OCI-M1 (cell line): ENCODE measurements around the gene PDZD7.
"Not testable (repeated sequence)": the region's sequence is repeated elsewhere in the genome, so short reads cannot be mapped to it uniquely, and the experiment has no call there.

Source experiments
- DNase-seq: peaks from one replicate; lab custom pipeline; 2025; lab: John Stamatoyannopoulos, UW

PDZD7 gene

DNA sequence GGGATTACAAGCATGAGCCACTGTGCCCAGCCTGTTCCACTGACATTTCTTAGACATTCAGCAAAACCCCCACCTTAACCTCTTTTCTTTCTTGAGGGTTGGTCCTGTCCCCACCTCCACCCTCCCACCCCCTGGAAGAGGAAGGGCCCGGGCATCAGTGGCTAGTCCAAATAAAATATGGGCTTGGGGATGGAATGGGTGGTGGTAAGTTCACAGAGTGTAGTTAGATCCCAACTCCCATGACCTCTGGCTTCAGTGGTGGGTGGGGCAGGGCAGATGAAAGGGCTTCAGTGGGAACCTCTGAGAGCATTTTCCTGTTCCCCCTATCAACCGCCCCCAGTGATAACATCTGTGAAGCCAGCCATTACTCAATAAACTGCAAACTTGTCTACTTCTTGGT, 9.9 kb upstream of the PDZD7 start:
- DNase-seq = no peak

DNA sequence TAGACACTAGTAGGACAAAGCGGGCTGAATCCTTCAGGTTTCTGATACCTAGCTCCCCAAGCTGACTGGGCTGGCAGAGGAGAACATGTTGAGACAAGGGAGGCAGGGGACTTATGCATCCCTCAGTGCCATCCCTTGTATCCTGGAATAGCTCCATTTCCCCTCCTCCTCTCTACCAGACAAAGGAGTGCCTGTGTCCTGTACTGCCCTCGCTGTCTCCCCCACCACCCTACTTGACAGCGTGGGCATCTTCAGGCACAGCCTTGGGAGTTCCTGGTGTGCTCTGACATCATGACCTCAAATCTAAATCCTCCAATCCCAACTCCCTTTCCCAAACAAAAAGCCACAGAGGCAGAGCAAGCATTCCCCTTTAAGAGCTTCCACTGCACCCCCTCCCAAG, 9.1 kb upstream of the PDZD7 start:
- no peak for DNase-seq

DNA sequence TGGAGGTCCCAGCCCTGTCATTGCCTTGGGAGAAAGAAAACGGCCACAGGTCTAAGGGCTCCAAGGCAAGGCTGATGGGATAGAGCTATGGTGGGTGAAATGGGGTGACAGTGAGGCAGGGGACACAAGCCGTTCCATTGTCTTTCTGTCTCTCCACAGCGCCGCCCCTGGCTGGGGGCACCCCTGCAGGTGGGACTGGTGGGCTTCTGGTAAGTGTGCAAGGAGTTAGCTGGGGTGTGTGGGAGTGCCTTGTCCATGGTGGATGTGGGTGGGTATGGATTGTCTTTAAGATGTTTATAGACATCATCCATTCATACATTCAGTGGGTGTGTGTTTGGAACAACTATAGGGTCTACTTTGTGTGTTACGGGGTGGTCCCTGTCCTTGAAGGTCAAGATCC, 7.6 kb upstream of the PDZD7 start:
- no peak for DNase-seq

DNA sequence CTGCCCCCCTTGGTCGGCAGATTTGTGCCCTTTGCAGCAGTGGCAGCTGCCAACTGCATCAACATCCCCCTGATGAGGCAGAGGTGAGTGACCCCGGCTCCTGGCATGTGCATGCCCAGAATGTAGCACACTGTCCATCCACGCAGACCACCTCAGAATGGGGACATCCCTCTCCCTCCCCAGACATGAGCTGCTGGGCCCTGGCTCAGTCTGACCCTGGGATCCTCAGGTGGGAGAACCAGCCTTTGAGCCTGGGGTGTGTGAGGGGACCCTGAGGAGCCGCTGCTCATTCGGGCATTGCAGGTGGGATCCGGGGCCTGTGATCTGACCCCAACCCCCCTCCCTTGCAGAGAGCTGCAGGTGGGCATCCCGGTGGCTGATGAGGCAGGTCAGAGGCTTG, 5.8 kb upstream of the PDZD7 start:
- DNase-seq = no peak

DNA sequence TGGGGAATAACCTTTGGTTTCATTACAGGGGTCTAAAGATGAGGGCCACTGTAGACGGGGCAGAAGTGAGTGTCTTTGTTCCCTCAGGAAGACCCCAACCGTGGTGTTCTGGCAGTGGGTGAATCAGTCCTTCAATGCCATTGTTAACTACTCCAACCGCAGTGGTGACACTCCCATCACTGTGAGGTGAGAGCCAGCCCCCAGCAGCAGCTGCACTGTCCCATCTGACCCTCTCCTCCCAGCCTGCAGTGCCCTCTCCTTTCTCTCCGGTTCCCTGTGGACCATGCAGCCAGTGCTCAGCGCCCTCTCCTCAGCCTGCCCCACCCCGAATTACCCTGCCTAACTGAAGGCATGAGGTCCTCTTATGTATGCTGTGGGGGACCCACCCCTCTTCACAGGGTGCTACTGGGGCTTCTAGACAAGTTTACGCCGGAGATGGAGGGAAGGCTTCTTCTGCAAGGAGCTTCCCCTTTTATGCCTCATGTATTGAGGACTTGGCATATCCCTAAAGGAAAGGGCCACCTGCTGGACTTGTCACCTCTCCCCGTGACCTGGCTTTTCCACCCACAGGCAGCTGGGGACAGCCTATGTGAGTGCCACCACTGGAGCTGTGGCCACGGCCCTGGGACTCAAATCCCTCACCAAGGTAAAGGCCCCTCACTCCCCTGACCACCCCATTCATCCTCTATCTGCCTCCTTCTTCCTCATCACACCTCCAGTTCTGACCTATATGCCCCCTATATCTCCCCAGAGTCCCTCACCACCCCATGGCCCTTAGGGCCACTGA, 5.2 kb upstream of the PDZD7 start:
- DNase-seq = no peak

DNA sequence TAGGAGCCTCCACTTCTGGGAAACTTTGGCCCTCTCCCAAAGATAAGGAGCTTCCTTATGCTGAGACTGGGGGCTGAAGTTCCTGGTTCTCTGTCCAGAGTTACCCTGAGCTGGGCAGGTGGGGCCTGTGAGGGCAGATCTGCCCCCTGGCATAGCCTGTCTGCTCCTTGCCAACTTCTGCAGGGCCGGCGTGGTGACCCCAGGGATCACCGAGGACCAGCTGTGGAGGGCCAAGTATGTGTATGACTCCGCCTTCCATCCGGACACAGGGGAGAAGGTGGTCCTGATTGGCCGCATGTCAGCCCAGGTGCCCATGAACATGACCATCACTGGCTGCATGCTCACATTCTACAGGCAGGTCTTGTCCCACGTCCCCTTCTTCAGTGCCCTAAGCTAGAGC, 4.4 kb upstream of the PDZD7 start:
- DNase-seq = no peak

DNA sequence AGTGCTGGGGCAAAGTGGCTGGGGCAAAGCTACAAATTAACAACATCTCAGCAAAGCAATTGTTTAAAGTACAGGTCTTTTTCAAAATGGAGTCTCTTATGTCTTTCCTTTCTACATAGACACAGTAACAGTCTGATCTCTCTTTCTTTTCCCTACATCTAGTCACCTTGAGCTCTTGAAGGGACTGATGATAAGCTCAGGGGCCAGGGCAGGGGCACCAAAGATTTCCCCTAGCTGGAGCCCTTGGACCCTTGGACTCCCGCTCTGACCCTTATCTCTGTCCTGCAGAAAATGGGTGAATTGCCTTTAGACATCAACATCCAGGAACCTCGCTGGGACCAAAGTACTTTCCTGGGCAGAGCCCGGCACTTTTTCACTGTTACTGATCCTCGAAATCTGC, 3.5 kb upstream of the PDZD7 start:
- not testable (repeated sequence) for DNase-seq

DNA sequence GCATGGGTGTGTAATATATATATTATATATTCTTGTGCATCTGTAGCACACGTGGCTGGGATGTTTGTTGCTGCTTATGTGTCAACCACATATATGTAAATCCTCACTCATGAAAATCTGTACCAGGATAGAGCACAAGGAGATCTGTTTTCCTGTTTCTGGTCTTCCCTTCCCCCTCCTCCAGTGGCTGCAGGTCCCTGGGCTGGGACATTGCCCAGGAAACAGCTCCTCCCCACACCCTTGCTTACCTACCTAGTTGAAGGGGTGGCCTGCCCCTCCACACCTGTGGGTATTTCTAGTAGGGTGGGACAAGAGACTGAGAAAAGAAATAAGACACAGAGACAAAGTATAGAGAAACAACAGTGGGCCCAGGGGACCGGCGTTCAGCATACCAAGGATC, 2.3 kb upstream of the PDZD7 start:
- DNase-seq = no peak

DNA sequence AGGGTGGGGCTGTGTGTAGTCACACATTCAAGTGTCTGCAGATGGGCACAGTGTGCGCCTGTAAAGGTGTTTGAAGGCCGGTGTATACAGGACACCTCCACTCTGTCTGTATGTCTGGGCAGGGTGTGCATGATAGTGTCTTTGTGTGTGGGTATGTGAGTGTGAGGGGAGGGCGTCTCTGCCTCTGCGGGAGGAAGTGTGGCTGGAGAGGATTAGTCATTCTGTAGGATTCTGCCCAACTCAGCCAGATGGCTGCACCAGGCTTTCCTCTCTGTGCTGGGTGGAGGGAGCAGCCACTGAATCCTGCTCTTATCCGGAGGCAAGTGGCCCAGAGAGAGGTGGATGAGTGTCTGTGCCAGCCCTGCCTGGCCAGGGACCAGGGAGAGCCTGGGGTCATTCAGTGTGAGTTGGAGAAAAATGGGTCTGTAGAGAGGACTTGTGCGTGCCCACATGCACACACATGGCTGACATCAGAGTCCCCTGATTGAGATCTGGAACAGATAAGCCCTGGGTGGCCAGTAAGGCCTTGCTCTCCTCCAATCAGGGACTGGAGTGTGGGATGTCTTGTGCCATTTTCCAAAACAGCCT, 1.8 kb upstream of the PDZD7 start:
- peak; percentile 84 for DNase-seq

DNA sequence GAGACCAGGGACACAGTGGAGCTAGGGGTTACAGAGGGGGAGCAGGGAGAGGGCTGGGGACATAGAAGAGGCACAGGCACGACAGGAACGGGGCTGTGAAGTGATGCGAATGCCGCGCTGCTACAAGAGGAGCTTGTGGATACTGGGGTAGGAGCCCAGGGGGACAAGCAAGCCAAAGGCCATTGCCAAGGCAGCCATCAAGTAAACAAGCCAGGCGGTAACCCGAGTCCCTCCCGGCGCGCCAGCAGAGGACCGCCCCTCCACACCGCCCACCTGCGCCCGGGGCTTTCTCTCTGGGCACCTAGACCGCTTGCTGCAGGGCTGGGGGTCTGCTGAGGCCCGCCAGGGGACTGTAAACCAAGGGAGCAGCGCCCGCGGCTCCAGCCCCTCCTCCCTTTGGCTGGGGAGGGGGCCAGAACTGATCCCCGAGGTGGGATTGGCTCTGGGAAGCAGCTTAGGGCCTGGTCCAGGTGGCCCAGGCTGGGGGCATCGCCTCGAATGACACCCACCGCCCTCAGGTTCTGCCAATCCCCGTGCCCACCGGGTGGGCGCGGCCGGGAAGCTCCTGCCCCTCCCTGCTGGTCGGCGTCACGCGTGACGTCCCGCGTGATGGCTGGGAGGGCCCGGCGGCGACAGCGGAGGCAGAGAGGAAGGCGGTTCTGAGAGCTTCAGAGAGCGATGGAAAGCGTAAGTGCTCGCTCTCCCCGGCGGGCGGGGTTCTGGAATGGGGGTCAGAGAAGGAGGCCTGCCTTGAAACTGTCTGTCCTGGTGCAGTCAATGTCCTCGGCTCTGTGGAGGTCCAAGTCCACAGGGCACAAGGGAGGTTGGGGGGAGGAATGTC, 1.1 kb upstream of the PDZD7 start:
- peak; percentile 78 for DNase-seq

DNA sequence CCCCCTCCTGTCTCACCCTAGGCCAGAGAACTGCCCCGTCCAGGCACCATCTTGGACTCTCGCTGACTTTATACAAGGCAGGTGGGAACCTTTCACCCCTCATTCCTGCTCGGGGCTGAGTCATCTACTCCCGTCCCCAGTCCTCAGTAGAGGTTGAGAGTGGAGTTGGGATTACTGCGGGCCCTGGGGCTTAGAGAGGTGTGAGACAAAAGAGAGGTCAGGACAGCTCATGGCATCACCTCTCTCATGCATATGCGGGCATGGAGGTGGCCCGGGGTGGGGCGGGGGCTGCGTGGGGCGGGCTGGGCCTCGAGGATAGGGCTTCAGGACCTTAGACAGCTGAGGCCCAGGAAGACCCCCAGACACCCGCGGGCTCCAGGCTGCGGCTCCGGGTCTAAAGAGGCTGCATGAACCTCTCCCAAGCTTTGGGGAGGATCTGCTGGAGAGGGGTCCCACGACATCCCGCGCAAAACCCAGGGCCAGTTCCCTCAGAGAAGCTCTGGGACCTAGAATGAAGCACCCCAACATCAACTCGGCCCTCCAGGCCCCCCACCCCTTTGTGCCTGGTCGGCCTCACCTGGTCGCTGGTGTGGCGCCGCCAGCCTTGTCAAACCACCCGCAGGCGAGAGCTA, 317 bp downstream of the PDZD7 start:
- DNase-seq = no peak

DNA sequence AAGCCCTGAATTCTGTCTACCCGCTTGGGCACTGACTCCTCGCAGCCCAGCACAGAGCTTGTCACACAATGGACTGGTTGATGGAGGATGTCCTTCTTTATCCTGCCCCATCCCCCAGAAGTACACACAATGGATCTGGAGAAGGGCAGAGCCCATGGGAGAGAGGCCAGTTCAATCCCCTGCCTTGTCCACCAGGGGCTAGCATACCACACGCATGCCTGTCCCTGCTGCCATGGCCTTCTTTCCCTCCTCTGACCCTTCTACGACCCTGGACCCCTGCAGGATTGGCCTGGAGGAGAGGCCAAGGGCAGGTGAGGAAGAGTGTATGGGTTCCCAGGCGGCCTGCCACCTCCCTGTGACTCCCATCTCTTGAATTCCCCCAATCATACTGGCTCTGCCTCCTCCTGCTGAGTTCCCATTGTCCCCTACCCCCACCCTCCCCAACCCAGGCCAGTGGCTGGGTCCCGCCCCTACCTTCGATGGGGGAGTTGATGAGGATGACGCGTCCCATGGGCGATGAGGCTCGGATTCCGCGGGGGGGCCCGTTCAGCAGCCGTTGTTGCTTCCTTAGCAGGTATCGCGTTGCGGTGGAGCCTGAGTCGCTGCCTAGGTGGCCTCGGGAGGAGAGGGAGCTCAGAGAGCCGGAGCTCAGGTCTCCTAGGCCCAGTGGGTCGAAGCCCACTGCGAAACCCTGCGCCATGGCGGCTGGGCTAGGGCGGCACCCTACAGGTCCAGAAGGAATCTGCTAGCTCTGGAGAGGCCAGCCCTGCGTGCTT, 1.2 kb downstream of the PDZD7 start:
- no peak for DNase-seq

DNA sequence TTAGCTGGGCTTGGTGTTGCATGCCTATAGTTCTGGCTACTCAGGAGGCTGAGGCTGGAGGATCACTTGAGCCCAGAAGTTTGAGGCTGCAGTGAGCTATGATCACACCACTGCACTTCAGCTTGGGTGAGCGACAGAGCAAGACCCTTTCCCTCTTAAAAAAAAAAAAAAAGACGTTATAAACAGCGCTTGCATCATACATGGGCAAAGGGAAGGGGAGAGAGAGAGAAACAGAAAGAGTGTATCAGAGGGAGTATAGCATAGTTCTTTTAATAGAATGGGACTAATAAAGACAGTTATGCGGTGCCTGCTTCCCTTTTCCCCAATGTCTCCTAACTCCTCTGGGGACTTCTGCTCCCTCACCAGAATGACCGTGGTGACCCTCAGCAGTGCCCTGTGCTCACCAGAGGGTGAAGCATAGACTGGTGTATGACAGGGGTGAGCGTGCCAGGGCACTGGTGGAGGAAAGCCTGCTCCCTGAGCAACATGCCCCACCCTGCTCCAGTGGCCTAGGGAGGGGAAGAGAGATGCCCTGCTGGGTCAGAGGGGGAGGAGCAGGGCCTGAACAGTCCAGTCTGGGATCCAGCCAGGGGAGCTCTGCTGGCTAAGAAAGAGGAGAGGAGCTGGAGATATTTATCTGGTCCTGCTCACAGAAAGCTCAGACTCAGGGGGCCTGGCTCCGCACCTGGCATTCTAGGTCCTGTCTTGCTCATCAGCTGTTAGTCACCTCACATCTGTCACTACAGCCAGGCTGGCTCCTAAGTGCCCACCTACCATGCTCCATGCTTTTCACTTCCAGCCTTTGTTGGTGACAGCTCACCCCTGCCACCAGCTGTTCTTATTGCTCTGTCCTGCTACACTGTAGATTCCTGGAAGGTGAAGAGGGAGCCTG, 2.2 kb downstream of the PDZD7 start:
- peak; percentile 35 for DNase-seq

DNA sequence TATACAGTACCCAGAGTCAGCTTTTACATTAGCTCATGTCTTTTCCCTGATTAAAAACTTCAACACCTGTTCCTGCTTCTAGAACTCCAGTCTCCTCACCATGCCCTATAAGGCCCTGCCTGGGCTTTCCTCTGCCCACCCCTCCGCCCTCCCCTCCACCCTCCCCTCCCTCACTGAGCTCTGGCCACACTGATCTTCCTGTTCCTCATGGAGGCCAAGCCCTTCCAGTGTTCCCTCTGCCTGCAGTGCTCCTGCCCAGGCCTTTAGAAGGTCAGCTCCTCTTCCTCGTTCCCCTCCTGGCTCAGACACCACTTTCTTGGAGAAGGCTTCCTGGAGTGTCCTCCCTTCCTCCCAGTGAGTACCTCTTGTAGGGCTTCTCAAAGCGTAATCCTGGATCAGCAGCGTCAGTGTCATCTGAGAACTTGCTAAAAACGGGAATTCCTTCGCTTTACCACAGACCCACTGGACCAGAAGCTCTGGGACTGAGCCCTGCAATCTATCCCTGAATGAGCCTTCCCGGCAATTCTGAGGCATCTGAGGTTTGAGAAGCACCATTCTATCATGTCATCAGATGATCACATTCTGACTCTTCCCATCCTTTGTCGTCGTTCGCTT, 3.7 kb downstream of the PDZD7 start:
- DNase-seq = no peak

DNA sequence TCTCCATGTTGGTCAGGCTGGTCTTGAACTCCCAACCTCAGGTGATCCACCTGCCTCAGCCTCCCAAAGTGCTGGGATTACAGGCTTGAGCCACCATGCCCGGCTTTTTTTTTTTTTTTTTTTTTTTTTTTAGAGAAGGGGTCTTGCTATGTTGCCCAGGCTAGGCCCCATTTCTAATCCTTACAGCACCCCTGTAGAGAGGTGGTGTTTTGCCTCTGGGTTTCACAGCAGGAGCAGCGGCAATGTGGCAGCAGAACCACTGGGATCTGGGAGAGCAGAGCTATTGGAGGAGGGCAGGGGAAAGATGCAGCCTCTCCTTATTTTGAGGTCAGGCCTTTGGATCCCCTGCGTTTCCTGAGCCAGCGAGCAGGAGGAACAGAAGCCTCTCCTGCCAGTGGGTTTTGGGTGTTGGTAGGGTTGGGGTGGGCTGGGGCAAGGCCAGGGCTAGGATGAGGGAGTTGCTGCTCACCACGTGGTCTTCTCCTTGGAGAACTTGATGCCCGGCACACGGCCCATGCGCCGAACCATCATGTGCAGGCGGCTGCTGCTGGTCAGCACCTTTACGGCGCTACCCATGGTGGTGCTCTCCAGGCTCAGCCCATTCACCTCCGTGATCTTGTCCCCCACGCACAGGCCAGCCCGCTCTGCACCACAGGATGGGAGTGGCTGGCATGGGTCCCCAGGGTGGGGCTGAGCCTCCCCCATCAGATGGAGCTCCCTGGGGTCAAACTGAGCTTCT, 7.8 kb downstream of the PDZD7 start:
- DNase-seq = no peak

DNA sequence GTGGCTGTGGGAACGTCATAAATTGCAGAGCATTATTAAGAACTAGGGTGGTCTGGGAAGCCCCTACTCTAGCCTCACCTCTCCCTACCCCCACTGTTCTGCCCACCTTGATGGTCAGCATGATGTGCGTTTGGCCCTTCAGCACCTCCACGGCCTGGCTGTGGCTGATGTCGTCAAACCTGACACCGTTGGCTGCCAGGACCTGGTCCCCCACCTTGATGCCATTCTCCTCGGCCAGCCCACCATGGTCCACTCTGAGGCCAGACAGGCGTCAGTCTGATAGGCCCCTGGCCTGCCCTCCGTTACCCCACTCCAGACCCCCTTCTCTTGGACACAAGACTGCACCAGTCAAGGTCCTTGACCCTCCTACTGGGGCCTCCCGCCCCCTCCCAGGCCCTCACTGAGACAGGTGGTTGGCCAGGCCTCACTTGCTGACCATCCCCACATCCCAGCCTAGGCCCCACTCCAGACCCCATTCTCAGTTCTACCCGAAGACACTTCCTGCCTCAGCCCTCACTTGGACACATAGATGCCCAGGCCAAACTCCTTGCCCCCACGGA, 9.2 kb downstream of the PDZD7 start:
- no peak for DNase-seq

DNA sequence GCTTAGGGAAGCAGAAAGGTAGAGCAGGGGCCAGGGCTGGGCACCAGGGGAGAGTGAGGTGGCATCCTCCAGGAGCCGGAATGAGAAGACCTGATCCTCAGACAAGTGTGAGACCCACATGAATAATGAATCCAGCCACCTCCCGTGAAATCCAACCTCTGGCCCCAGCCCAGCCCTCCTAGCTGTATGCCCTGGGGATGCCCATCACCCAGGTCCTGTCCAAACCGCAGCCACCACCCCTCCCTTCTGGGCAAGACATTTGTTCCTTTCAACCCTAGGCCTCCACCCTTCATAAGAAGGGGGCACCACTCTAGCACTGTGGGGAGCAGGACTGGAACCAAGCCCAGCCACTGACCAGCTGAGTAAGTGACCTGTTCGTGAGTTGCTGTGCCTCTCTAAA, 9.7 kb downstream of the PDZD7 start:
- DNase-seq = no peak

DNA sequence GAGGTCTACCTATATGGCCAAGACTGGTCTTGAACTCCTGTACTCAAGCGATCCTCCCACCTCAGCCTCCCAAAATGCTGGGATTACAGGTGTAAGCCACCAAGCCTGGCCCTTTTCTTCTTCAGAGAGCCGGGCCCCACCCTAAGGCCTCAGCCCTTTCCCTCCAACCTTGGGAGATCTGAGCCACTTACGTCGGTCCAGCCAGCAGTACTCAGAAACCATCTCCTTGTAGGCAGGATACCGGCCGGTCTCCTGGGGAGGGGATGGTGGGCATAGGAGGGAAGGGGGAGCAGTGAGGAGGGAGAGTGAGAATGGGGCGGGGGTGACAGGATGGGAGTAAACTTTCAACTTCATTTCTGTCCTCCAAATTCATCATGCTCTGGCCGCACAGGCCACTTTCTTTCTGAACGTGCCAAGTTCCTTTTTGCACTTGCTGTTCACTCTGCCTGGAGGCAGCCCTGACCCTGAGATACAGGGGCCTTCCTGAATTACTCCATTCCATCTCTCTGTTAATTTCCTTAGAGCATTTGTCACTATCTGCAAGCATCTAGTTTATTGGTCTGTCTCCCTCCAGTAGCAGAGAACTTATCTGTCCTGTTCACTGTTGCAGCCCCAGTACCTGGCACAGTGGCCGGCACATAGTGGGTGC, 10.4 kb downstream of the PDZD7 start:
- no peak for DNase-seq

DNA sequence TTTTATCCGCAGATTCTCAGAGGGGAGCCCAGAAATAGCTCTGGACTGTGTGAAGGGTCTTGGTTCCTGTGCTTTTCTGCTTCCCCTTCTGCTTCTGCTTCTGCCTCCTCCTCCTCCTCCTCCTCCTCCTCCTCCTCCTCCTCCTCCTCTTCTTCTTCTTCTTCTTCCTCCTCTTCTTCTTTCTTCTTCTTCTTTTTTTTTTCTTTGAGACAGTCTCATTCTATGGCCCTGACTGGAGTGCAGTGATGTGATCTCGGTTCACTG, 11.6 kb downstream of the PDZD7 start:
- DNase-seq = no peak
